ENCODE data around the gene DDX42. TPM values are rescaled to one million over a fixed set of nuclear protein-coding genes. Genes with fewer than 3 reads are reported as not detected.

The DDX42 gene, protein sequence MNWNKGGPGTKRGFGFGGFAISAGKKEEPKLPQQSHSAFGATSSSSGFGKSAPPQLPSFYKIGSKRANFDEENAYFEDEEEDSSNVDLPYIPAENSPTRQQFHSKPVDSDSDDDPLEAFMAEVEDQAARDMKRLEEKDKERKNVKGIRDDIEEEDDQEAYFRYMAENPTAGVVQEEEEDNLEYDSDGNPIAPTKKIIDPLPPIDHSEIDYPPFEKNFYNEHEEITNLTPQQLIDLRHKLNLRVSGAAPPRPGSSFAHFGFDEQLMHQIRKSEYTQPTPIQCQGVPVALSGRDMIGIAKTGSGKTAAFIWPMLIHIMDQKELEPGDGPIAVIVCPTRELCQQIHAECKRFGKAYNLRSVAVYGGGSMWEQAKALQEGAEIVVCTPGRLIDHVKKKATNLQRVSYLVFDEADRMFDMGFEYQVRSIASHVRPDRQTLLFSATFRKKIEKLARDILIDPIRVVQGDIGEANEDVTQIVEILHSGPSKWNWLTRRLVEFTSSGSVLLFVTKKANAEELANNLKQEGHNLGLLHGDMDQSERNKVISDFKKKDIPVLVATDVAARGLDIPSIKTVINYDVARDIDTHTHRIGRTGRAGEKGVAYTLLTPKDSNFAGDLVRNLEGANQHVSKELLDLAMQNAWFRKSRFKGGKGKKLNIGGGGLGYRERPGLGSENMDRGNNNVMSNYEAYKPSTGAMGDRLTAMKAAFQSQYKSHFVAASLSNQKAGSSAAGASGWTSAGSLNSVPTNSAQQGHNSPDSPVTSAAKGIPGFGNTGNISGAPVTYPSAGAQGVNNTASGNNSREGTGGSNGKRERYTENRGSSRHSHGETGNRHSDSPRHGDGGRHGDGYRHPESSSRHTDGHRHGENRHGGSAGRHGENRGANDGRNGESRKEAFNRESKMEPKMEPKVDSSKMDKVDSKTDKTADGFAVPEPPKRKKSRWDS
- 86.4 to 99.2 TPM (median 98.0 TPM) in 5 replicates for total RNA-seq (2022; extraction: Qiagen RNA extraction; ENCODE audit: low read depth)

GRCh38 chr17:63774141-63774968, at the start of gene DDX42:
DDX42 (plus strand) TSS chr17:63774170; CDS start chr17:63787050, 12,880 bp downstream.

GRCh38 chr17:63741408-63742173, 32.4 kb upstream of the DDX42 start, which contains the start of gene STRADA:
STRADA (minus strand) TSS chr17:63741799; CDS start chr17:63728369, 13,430 bp downstream.

GRCh38 chr17:63773272-63774140, 464 bp upstream of the DDX42 start, which contains the start of gene CCDC47:
CCDC47 (minus strand) TSS chr17:63773597; CDS start chr17:63766175, 7,422 bp downstream.

GRCh38 chr17:63827002-63827800, 53.2 kb downstream of the DDX42 start, which contains the start of the genes FTSJ3 and PSMC5:
FTSJ3 (minus strand) TSS chr17:63827663; CDS start chr17:63826902, 761 bp downstream.
PSMC5 (plus strand) TSS chr17:63827431; CDS start chr17:63827491, 60 bp downstream.

DNA sequence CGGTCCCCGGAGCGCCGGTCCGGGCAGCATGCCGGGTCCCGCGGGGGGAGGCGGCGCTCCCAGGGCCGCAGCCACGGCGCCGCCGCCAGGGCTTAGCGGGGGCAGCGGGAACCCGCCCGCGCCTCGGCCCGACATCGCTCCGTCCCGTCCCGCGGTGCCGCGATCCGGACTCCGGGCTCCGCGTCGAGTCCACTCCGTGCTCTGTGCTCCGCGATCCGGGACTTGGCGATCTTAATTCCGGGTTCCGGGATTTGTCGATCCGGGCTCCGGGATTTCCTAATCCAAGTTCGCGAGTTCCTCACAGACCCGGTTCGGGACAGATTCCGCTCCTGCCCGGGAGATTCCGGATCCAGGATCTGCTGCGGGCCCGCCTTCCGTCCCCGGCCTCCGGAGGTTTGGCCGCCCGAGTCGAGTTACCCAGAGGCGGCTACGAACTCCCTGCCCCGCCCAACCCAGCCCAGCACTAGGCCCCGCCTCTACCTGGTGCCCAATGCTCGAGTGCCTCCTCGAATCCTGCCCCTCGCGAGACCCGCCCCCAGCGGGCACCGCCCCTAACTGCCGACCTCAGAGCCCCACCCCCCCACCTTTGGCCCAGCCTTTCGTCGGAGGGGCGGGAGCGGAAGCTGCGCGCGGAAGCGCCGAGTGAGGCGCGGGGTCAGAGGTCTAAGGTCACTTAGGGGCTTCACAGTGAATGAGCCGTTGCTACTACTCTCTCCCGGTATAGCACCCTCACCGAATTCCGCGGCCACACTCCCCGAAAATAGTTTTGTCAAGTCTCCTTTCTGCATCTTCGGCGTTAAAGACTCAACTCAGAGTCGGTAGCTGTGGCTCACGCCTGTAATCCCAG, 68.8 kb downstream of the DDX42 start, which contains the start of gene SMARCD2:
TSS of gene SMARCD2 (minus strand) at position 146 of the 847 bp plus-strand sequence. CDS start at position 135, 11 bp downstream.

Other genes starting within 250 kb of the DDX42 start
- 44.6 to 64.5 TPM (median 55.8 TPM) in 5 replicates for gene DCAF7, start 223.7 kb upstream of the DDX42 start, total RNA-seq (2022; extraction: Qiagen RNA extraction; ENCODE audit: low read depth)
- gene TACO1, start 173.3 kb upstream of the DDX42 start, total RNA-seq (2022; extraction: Qiagen RNA extraction; ENCODE audit: low read depth): 49.0 to 57.3 TPM (median 55.2 TPM) in 5 replicates
- 13.1 to 17.9 TPM (median 16.0 TPM) in 5 replicates for gene MAP3K3, start 151.8 kb upstream of the DDX42 start, total RNA-seq (2022; extraction: Qiagen RNA extraction; ENCODE audit: low read depth)
- gene LIMD2, start 74.0 kb upstream of the DDX42 start, total RNA-seq (2022; extraction: Qiagen RNA extraction; ENCODE audit: low read depth): 8.3 to 12.9 TPM (median 11.1 TPM) in 5 replicates
- gene STRADA, start 32.4 kb upstream of the DDX42 start, total RNA-seq (2022; extraction: Qiagen RNA extraction; ENCODE audit: low read depth): 23.8 to 26.8 TPM (median 25.4 TPM) in 5 replicates
- 88.0 to 123 TPM (median 102 TPM) in 5 replicates for gene CCDC47, start 573 bp upstream of the DDX42 start, total RNA-seq (2022; extraction: Qiagen RNA extraction; ENCODE audit: low read depth)
- gene PSMC5, start 53.3 kb downstream of the DDX42 start, total RNA-seq (2022; extraction: Qiagen RNA extraction; ENCODE audit: low read depth): 205 to 229 TPM (median 215 TPM) in 5 replicates
- 49.7 to 66.5 TPM (median 55.4 TPM) in 5 replicates for gene FTSJ3, start 53.5 kb downstream of the DDX42 start, total RNA-seq (2022; extraction: Qiagen RNA extraction; ENCODE audit: low read depth)
- gene SMARCD2, start 68.5 kb downstream of the DDX42 start, total RNA-seq (2022; extraction: Qiagen RNA extraction; ENCODE audit: low read depth): 50.2 to 63.7 TPM (median 60.2 TPM) in 5 replicates
- gene CSH2, start 99.5 kb downstream of the DDX42 start, total RNA-seq (2022; extraction: Qiagen RNA extraction; ENCODE audit: low read depth): not detected in 5 replicates
- not detected in 5 replicates for gene GH2, start 107.8 kb downstream of the DDX42 start, total RNA-seq (2022; extraction: Qiagen RNA extraction; ENCODE audit: low read depth)
- gene CSH1, start 122.4 kb downstream of the DDX42 start, total RNA-seq (2022; extraction: Qiagen RNA extraction; ENCODE audit: low read depth): not detected in 5 replicates
- not detected in 5 replicates for gene CSHL1, start 137.1 kb downstream of the DDX42 start, total RNA-seq (2022; extraction: Qiagen RNA extraction; ENCODE audit: low read depth)
- gene GH1, start 144.7 kb downstream of the DDX42 start, total RNA-seq (2022; extraction: Qiagen RNA extraction; ENCODE audit: low read depth): not detected in 5 replicates
- gene CD79B, start 158.2 kb downstream of the DDX42 start, total RNA-seq (2022; extraction: Qiagen RNA extraction; ENCODE audit: low read depth): not detected in 5 replicates
- 0.03 to 0.07 TPM (median 0.03 TPM) in 5 replicates for gene SCN4A, start 198.7 kb downstream of the DDX42 start, total RNA-seq (2022; extraction: Qiagen RNA extraction; ENCODE audit: low read depth)
- gene PRR29, start 224.2 kb downstream of the DDX42 start, total RNA-seq (2022; extraction: Qiagen RNA extraction; ENCODE audit: low read depth): 0.35 to 0.75 TPM (median 0.53 TPM) in 5 replicates
- not detected in 5 replicates for gene ICAM2, start 246.5 kb downstream of the DDX42 start, total RNA-seq (2022; extraction: Qiagen RNA extraction; ENCODE audit: low read depth)

All from A549 treated with GW870086 at 1 μM for 4 hours (cell line).